Spleen (tissue), 7 donors: Measurements from ENCODE around the gene CYP11A1.
A peak's percentile ranks its signal among the peaks of the same experiment; 100 is the strongest.

Experiments used
- CTCF ChIP-seq, 11 experiments: fragments of 200-600 bp in 7 of 11; fragments of 450-650 bp in 4 of 11; sonication (generic) in 4 of 11; IDR thresholded peaks in 8 of 11; conservative IDR thresholded peaks in 3 of 11; 1 replicate in 7 of 11; 2 replicates in 4 of 11; pipeline versions ENCODE4 v1.4.0 to v1.8.0; 2016 to 2021; ENCODE audit warnings: antibody characterized with exemption in 11 of 11, inconsistent platforms in 4 of 11, mild to moderate bottlenecking in 1 of 11
- POLR2A ChIP-seq, 3 donors: fragments of 450-650 bp; IDR thresholded peaks; one replicate each; pipeline ENCODE4 v1.5.1; 2017; ENCODE audit warnings: antibody characterized with exemption in 3 of 3, mild to moderate bottlenecking in 1 of 3
- POLR2AphosphoS5 ChIP-seq, 3 donors: sonication (generic); formaldehyde crosslinking; IDR thresholded peaks; one replicate each; pipeline ENCODE4 v1.5.1; 2017; ENCODE audit warnings: antibody characterized with exemption in 3 of 3
- donor health status: DM: no; HTN: no; CAD: no; lungs with moderate emphysema.
- donor health status: DM: no; HTN: no; CAD: no.
- donor health status: DM: no; HTN: no; CAD: no.

- TF ChIP-seq CTCF (IDR thresholded peaks at IDR 0.05 in 8 of 11, conservative IDR thresholded peaks at IDR 0.05 in 3 of 11) (no peak), POLR2A (IDR thresholded peaks at IDR 0.05) (no peak), POLR2AphosphoS5 (IDR thresholded peaks at IDR 0.05) (peak in 1 of 3 donors; percentile 34)
Observed at GRCh38 chr15:74400915-74401757, 33.7 kb upstream of the CYP11A1 start.
